ENCODE data around the gene AQP5.
"Not testable (repeated sequence)": the region's sequence is repeated elsewhere in the genome, so short reads cannot be mapped to it uniquely, and the experiment has no call there.

AQP5 gene

DNA sequence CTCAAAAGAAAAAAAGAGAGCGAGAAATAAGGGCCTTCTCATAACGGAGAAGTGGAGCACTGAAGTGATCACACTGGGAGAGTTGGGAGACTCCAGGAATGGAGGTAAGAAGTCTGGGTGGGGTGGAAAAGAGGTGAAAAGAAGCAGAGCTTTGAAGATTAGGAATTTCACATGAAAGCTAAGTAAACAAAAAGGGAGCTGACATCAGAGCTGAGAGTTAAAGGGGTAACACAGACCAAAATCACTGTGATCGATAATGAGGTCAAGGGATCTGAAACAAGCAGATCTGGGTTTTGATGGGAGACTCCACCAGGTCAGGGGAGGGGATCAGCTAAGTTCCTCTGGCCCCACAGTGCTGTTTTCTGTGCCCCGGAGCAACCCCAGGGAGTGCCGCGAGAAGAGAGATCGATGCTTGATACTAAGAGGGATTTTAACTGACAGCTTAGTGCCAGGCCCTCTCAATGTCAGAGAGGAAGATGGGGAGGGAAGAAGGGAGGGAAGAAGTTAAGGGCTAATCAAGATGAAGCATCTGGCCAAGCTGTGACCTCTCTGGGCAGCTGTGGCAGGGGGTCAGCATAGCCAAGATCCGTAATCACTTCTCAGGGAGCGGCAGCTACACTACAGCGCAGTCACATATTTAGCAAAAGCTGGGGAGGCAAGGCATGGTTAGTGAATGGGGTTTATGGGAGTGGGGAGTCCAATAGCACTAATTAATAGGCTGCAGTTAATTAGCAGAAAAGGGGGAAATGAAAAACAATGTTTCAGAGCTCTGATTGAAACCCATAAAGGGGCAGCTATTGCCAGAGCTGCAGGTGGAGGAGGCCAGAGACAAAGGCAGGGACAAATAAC lies 19.1 kb downstream of the AQP5 start:
- DNase-seq (ENCODE audit: low read depth): no peak

DNA sequence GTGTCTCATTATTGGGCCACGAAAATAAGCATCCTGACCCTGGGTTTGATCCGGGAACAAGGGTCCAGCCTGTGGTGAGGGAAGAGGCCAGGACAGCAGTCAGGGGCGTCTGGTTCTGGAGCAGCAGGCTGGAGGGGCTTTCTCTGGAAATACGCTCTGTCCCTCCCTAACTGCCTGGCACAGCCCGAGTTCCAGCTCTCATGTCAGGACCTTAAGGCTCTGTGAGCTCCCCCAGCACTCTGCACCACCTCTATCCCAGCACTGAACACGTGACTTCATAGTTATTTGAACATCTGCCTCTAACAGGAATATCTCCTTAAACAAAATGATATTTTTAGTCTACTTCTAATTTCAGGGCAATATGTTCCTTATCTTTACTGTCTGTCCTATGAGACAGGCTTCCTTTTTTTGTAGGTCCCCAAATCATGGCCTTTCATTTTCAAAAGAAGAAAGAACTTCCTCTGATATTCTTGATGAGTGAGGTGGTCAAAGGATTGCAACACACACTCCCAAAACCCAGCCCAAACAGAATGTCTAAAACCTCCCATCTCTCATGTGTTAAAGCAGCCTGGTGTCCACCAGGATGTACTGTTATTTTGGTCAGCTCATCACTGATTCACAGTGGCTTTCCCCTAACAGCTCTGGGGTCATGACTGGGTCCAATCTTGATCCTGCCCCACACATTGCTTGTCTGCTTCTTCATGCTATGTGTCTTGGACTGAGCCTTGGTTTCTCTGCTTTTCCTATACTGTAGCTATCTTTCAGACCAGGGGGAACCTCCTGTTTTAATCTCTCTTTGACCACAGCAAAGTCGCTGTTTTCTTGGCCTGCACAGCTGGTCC lies 20.8 kb downstream of the AQP5 start:
- DNase-seq (ENCODE audit: low read depth): no peak

DNA sequence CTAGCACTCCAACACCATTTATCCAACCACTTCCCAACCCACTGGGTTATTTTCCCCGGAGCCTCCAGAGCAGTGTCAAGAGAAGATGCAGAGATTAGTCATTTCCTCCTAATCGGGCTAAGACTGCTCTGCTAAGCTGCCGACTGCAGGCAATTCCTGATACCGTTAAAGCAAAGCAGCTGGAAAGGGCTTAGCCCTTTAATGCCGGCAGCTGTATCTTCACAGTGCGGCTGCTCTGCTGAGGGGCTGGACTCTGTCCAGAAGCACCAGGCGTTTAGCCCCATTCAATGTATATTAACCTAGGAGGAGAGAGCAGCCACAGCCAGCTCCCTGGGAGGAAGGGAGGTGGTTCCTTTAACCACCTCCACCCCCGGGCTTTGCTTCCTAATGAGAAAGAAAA lies 22.2 kb downstream of the AQP5 start:
- DNase-seq (ENCODE audit: low read depth): peak; percentile 69

DNA sequence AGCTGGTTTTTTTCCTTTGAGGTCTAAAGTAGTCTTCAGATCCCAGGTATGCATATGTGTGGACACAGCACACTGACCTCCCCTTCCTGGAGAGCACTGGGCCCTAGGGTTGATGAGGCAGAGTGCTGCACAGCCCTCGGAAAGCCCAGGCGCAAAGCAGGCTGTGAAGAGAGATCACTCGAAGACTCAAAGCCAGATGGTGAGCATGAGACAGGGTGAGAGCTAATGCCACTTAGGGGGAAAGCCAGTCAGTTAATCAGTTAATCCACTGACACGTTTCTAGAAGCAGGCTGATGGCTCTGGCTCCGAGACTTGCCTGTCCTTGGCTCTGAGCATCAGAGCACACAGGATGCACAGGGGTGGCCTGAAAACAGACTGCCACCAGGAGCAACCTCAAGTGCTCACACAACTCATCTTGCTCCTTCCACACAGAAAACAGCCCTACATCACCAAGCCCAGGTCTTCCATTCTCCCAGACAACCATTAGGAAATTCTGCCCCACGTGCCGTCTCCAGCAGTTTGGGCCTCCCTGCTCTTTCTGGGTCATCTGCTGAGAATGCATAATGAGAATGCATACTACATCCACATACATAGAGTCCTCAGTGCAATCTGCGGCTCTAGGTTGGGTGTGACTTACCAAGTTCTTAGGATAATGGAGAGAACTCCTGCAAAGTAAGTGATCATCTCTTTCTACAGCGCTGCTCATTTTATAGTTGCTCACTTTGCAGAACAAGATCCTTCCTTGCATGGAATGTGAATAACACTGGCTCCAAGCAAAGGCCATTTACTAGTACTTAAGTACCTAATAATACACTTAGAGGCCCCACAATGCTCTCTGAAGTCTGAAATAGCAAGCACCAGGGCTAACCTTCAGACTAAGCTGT lies 23.0 kb downstream of the AQP5 start:
- no peak for DNase-seq (ENCODE audit: low read depth)

DNA sequence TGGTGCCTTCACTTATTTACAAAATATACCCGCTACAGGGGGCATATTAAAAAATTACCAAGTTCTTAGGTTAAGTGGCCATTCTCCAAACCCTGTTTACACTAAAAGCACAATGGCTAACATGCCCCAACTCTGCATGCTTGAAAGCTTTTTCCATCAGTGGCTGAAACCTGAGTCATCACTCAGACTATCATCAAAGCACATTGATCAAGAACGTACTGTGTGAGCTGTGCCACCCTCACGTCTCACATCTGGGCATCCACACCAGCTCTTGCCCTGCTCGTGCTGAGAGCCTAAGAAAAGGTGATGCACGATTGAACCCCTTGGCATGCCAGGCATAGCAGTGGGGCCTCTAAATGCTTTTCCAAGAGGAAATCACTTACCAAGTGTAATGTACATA lies 24.3 kb downstream of the AQP5 start:
- DNase-seq (ENCODE audit: low read depth): no peak

DNA sequence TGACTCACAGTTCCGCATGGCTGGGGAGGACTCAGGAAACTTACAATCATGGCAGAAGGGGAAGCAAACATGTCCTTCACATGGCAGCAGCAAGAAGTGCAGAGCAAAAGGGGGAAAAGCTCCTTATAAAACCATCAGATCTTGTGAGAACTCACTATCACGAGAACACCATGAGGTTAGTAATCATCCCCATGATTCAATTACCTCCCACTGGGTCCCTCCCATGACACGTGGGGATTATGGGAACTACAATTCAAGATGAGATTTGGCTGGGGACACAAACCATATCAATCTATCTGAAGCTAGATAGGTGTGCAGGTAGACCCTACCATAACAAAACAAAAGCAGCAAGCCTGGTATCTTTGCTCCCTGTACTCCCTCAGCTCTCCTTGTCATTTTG lies 24.8 kb downstream of the AQP5 start:
- DNase-seq (ENCODE audit: low read depth): not testable (repeated sequence)

DNA sequence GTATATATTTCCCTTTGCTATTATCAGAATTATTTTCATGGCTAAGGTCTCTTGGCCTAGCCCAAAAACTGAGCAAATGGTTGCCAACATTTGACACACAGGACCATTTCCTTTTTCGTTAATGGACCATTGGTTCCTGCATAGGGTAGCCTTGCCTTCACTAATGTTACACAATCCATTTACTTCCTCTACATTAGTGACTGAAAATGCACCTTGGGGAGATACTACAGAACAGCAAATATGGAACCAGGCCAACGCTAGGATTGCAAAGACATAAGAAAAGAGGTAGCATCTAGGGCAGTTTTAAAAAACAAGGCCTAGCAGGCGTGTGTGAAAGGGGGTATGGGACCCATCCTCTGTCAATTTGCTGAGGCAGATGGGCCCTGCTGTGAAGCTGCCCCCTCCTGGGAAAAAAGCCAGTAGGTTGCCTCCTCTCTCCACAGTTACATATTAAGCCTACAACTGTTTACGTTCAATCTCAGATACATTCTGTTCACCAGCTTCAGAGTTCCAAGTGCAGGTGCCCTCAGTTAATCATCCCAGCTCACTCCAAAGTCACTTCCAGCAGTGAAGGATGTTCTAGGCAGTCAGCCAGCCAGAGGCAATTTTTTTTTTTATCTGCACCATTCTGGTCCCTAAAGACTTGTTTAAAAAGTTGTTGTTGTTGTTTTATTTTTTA lies 26.1 kb downstream of the AQP5 start:
- no peak for DNase-seq (ENCODE audit: low read depth)

DNA sequence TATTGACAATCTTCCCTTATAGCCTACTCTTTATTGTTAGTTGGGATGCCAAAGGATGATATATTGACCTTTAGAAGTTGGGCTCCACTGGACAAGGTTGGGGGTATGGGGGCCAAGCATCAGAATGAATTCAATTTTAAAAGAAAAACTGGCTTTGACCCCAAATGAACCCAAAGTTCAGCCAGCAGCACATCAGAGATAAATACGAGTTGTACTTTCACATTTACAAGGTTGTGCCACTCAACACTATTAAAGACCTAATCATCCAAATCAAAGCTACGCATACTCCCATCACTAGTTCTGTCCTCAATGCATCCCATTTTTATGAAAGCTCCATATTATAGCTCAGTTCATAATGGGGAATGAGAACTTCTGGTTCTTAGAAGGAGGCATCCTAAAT lies 27.7 kb downstream of the AQP5 start:
- DNase-seq (ENCODE audit: low read depth): not testable (repeated sequence)

DNA sequence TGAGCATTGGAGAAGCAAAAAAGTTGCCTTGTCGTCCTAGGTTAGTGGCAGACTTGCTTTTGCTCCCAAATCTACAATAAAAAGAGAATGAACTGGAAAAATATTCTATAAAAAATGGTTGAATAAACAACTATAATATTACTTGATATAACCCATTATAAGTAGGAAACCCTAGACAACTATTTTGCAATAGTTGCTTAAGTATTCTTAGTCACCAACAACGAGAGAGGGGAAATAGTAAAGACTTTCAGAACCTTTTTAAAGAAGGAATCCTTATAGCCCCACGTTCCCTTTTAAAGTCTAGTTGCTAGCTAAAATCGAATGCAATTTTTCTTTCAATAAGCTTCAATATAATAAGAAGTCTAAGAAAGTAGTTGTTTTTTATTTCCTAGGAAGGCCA lies 28.6 kb downstream of the AQP5 start:
- no peak for DNase-seq (ENCODE audit: low read depth)

DNA sequence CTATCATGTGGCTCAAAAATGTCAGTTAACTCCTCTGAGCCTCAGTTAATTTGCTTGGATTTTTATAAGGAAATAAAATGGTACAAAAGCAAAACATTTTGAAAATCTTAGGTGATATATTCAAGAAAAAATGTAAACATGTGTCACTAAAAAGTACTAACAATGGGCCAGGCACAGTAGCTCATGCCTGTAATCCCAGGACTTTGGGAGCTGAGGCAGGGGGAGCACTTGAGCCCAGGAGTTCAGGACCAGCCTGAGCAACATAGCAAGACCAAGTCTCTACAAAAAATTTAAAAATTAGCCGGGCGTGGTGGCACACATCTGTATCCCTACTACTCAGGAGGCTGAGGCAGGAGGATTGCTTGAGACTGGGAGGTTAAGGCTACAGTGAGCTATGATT lies 36.8 kb downstream of the AQP5 start:
- no peak for DNase-seq (ENCODE audit: low read depth)

DNA sequence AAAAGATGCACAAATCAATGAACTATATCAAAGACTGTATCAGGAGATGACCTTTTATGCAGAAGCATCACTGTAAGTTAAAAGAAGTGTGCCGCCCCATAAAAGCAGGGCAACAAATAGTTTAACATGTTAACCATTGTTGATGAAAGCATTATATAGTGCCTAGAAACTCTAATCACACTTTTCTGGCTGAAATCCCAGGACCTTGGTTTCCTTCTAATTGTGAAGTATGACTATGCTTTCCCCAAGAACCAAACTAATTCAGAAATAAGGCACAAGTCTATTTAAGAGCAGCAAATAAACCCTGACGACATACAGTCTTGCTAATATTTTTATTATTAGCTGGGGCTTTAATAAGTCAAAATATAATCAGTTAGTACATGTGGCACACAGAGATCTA lies 41.9 kb downstream of the AQP5 start:
- no peak for DNase-seq (ENCODE audit: low read depth)

DNA sequence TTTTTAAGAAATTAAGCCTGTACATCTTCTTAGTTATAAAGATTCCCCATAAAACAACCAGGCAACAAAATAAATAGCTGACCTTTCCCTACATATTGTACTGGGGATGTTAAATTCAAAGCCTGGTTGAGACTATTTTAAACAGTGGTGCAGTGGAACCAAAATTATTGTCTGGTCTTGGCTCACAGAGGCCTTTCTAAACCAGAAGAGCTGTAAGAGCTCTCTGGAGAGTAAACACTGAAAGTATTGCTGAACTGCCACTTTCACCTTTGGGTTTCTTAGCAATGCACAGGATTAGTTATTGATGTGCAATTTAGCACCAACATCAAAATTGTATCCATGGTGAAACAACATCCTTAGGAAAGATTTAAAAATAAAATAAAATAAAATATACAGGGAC lies 43.0 kb downstream of the AQP5 start:
- no peak for DNase-seq (ENCODE audit: low read depth)

DNA sequence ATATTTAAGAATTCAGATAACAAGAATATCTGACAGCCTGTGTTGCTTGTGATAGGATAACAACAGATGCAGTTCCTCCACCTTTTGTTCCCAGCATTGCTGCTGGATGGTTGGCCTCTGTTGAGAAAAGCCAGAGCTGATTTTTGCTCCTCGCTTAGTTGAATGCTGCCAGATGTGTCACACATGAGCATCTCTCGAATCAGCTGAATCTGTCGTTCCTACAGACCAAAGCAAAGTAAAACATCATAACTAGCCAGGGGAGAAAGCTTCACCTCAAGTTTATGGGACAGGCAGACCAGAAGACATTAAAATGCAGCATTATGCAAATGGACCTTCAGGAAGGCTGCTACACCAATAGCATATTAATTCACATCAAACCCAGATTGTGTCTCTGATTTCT lies 43.5 kb downstream of the AQP5 start:
- DNase-seq (ENCODE audit: low read depth): no peak

DNA sequence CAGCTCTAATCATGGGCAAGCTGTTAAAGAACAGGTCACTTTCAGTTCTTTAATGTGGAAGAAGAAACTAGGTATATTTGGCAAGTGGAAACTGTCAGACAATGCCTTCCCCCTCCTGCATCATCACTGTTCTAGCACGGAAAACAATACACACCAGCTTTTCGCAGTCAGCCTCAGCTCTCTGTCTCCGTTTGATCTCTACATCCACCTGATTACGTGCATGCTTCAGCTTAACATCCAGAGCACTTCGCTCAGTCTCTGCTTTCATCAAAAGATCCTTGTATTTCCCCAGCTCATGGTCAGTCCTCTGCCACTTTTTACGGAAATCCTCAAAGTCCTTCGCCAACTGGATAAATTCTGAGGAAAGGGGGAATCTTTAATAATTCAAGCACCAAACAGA lies 44.6 kb downstream of the AQP5 start:
- DNase-seq (ENCODE audit: low read depth): no peak

DNA sequence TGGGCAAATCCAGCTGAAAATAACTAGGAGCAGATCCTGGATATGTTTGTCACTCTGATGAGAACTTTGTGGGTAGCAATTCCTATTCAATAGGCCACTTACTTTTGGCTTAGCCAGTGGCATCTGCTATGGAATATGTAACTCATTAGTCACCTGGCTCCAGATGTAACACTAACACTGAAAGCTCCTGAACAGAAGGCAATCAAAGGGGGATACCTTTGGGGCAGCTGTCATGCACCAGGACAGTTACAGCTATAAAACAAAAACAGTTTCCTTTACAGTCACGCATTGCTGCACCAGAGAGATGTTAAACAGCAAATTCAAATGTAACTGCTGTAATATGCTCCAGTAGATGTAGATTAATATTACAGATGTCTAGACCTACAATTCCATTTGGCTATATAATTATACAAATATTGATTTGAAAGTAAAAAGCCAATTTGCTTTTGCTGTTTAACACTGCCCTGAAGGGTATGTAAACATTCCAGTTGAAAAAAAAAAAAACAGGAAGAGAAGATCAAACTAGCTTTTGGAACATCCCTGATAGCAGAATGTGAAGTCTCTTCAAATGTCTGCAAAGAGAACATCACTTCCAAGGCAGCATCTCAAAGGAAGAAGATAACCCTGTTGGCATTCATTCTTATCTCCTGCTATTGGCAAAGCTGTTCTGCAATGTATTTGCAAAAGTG lies 45.2 kb downstream of the AQP5 start:
- no peak for DNase-seq (ENCODE audit: low read depth)

DNA sequence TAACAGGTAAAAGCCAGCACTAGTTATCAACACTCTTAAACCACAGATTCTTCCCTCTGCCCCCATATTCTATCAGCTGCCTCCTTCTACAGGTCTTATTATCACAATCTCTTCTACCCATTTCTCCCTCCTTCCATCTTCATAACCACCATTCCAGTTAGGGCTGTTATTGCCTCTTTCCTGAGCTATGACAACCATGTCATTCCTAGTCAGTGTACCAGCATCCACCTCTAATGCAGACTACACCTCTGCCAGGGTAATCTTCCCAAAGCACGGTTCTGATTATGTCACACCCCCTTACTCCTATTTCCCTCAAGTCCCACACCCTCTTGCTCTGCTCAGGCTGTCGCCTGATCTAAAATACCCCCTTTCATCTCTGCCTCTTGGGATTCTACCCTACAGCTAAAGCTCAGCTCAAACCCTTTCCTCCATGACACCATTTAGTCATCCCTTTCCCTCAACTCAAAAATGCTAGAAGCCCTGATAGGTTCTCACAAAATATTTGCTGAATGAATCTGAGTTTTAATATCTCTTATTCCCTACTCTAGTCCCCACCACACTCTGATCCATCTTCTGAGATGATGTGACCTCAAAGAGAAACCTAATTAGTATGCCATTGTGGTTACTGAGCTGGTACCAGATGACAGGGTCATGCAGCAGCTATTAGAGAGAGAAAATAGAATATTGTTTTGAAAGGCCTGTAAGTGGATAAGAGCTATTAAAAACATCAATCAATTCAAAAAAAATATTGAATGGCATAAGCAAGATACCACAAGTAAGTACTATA lies 51.9 kb downstream of the AQP5 start:
- DNase-seq (ENCODE audit: low read depth): no peak

DNA sequence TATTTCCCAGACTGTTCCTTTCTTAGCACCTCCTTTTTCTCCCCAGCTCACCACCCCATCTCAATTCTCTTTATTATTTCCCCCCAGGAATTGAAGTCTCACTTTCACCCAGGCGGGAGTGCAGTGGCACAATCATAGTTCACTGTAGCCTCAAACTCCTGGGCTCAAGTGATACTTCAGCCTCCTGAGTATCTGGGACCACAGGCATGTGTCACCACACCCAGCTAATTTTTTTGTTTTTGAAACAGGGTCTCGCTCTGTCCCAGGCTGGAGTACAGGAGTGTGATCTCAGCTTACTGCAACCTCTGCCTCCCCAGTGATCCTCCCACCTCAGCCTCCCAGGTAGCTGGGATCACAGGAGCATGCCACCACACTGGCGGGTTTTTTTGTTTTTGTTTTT lies 52.7 kb downstream of the AQP5 start:
- DNase-seq (ENCODE audit: low read depth): no peak
